Cardiac muscle cell (in vitro differentiated cells and primary cell): ENCODE results near the gene YIPF5. TPM values are rescaled to one million over a fixed set of nuclear protein-coding genes. Genes with fewer than 3 reads are reported as not detected.

Experiments used
- DNase-seq, 2 donors: peaks; one replicate each; pipeline versions ENCODE4 v3.0.0 to v3.0.0-alpha.2; 2010 to 2017; ENCODE audit warnings: low read depth in 1 of 2, low spot score in 1 of 2
- H3K27ac ChIP-seq: fragments of 200-600 bp; sonication (generic); 2 replicates; pipeline ENCODE4 v1.5.1; 2016
- H3K27me3 ChIP-seq: fragments of 200-600 bp; sonication (generic); 2 replicates; pipeline ENCODE4 v1.6.0; 2016; ENCODE audit warnings: control low read depth
- H3K36me3 ChIP-seq: fragments of 200-600 bp; sonication (generic); 2 replicates; pipeline ENCODE4 v1.5.1; 2016; ENCODE audit warnings: control low read depth
- H3K4me1 ChIP-seq: fragments of 200-600 bp; sonication (generic); 2 replicates; pipeline ENCODE4 v1.8.1; 2017; ENCODE audit warnings: low read depth, mild to moderate bottlenecking, mixed run types
- H3K4me3 ChIP-seq: fragments of 200-600 bp; sonication (generic); 2 replicates; pipeline ENCODE4 v1.5.1; 2016; ENCODE audit warnings: mild to moderate bottlenecking
- H3K9me3 ChIP-seq: fragments of 200-600 bp; sonication (generic); 2 replicates; pipeline ENCODE4 v1.5.1; 2017; ENCODE audit warnings: low read depth, mild to moderate bottlenecking, control low read depth
- polyA plus RNA-seq: library from polyadenylated mRNA; unstranded; fragments of >200 nt; fragmentation: Nextera tagmentation; extraction: Ambion mirVana; gene quantifications from 2 replicates; pipeline ENCODE4 v1.2.1, GENCODE V29; 2016
- total RNA-seq: library from RNA; depleted of rRNA; stranded (reverse); fragments of >200 nt; gene quantifications from 2 replicates; pipeline ENCODE4 v1.2.3, GENCODE V29; 2016
- TF ChIP-seq, protein P1 (sequence below): IDR thresholded peaks from 2 replicates; pipeline ENCODE4 v1.5.1; 2012; ENCODE audit warnings: low read depth, mild to moderate bottlenecking, low read length

The YIPF5 gene
- total and polyA plus RNA-seq, 2 experiments from 2014 or later: 17.8 to 72.8 TPM

GRCh38 chr5:144126707-144127106 lies 43.8 kb downstream of the YIPF5 start:
- TF ChIP-seq, protein P1, sequence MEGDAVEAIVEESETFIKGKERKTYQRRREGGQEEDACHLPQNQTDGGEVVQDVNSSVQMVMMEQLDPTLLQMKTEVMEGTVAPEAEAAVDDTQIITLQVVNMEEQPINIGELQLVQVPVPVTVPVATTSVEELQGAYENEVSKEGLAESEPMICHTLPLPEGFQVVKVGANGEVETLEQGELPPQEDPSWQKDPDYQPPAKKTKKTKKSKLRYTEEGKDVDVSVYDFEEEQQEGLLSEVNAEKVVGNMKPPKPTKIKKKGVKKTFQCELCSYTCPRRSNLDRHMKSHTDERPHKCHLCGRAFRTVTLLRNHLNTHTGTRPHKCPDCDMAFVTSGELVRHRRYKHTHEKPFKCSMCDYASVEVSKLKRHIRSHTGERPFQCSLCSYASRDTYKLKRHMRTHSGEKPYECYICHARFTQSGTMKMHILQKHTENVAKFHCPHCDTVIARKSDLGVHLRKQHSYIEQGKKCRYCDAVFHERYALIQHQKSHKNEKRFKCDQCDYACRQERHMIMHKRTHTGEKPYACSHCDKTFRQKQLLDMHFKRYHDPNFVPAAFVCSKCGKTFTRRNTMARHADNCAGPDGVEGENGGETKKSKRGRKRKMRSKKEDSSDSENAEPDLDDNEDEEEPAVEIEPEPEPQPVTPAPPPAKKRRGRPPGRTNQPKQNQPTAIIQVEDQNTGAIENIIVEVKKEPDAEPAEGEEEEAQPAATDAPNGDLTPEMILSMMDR: no peak
- DNase-seq: no peak
- Histone ChIP-seq H3K36me3 (no peaks in the 10 kb centered on the region), H3K9me3 (no peaks in the 10 kb centered on the region), H3K27ac (no peak overlapping the region), H3K4me3 (no peak overlapping the region), H3K4me1 (no peaks in the 10 kb centered on the region), H3K27me3 (no peaks in the 10 kb centered on the region)

GRCh38 chr5:144125163-144125726 lies 45.2 kb downstream of the YIPF5 start:
- TF ChIP-seq, protein P1: no peak
- Histone ChIP-seq H3K4me1 (no peaks in the 10 kb centered on the region), H3K9me3 (no peaks in the 10 kb centered on the region), H3K36me3 (no peaks in the 10 kb centered on the region), H3K27me3 (no peaks in the 10 kb centered on the region), H3K27ac (no peak overlapping the region), H3K4me3 (no peak overlapping the region)
- peak in 1 of 2 donors; percentile 70 for DNase-seq

DNA sequence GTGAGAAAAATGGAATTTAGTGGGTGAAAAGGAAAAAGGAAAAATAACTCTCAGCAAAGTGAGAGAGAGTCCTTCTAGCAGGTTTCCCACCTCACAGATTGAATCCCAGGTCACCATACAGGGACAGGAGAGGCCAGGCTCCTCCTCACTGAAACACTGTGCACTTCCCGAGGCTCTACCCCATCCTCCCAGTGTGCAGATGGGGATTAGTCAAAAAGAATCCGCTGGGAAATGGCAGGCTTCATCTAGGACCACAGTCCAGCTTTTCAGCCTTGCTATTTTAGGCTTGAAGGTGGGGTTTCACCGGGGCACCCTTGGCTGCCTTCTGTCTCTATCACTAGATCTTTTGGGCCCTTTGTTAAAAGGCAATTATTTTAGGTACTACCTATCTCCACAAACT lies 47.8 kb downstream of the YIPF5 start:
- TF ChIP-seq, protein P1: no peak
- H3K36me3 ChIP-seq: no peaks in the 10 kb centered on the region
- no peaks in the 10 kb centered on the region for H3K27me3 ChIP-seq
- no peak overlapping the region for H3K27ac ChIP-seq
- H3K4me3 ChIP-seq: no peak overlapping the region
- no peaks in the 10 kb centered on the region for H3K9me3 ChIP-seq
- H3K4me1 ChIP-seq: no peaks in the 10 kb centered on the region
- no peak for DNase-seq

- no peak overlapping the region for H3K27ac ChIP-seq
- H3K4me1 ChIP-seq: no peaks in the 10 kb centered on the region
- no peak for DNase-seq
- no peaks in the 10 kb centered on the region for H3K36me3 ChIP-seq
- no peaks in the 10 kb centered on the region for H3K9me3 ChIP-seq
- no peak overlapping the region for H3K4me3 ChIP-seq
- TF ChIP-seq, protein P1: no peak
- no peaks in the 10 kb centered on the region for H3K27me3 ChIP-seq
Observed at GRCh38 chr5:144122081-144122480, 48.4 kb downstream of the YIPF5 start.

- TF ChIP-seq, protein P1: no peak
- DNase-seq: no peak
- Histone ChIP-seq H3K4me1 (no peaks in the 10 kb centered on the region), H3K27ac (no peak overlapping the region), H3K4me3 (no peak overlapping the region), H3K36me3 (no peaks in the 10 kb centered on the region), H3K9me3 (no peaks in the 10 kb centered on the region), H3K27me3 (no peaks in the 10 kb centered on the region)
Observed at GRCh38 chr5:144121577-144121976, 48.9 kb downstream of the YIPF5 start.
